Stimulated activated CD4-positive, alpha-beta T cell treated with anti-CD3 and anti-CD28 coated beads, Interleukin-1b, Interleukin-23, amount 100 ng/mL, for 48 hours (primary cell): ENCODE results near the gene MYO15B.

Source experiments
- DNase-seq: peaks from one replicate; pipeline ENCODE4 v3.0.0-alpha.2; 2020

Gene MYO15B

GRCh38 chr17:75641343-75641742, 53.7 kb downstream of the MYO15B start:
- DNase-seq, result no peak

DNA sequence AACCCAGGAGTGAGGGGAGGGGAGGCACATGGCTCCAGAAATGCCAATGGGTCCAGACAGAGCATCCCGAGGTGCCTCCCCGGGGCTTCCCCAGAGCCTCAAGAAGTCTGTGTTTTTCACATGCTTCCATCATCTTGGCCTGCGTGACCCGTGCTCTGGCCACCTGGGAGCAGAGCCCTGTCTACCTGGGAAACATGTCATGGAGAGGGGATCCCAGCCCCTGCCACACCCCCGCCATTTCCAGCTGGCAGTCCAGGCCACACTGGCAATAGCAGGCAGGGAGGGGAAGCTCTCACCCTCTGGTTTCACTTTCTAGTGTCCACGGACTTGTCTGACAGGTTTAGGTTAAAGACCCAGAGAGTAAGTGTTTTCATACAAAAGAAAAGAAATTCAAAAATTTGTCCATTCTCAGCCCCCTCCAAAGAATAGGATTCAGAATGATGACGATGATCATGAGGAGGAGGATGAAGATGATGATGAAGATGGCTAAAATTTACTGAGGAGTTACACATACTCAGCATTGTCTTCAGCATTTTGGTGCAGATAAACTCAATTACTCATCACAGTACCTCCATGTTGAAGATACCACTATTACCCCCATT, 54.7 kb downstream of the MYO15B start:
- DNase-seq, result no peak

GRCh38 chr17:75642784-75643642, 55.4 kb downstream of the MYO15B start:
- DNase-seq, result no peak

GRCh38 chr17:75643643-75644017, 56.0 kb downstream of the MYO15B start:
- no peak for DNase-seq

DNA sequence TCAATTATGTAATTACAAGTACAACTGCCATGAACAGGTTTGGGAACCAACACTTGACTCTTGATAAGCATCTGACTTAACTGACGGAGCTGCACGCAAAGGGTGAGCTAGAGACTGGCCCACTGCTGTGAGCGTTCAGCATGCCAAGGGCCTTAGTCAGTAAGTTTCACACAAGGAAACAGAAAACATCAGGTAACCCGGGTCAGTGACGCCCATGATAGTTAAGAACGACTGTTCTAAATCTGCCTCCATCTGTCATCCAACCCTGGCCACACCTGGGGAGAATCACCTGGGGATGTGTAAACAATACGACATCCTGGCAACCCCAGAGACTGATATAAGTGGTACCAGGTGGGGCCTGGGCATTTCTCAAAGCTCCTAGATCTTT, 57.9 kb downstream of the MYO15B start:
- DNase-seq, result no peak

GRCh38 chr17:75645889-75646637, 58.5 kb downstream of the MYO15B start:
- DNase-seq, result no peak

DNA sequence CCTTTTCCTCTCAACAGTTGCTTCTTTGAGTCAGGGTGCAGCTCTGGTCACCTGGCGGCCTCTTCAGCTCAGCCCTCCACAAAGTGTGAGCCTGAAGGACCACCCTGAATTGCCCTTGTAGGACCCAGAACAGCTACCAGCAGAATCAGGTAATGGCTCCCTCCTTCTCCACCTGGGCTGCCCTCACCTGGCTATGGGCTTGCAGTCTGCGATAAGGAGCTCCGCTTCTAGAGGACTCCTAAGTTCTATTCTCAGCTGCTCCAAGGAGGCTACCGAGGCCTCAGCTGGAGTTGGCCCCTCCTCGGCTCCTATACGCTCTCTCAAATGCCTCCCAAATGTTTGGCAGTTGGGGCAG, 59.0 kb downstream of the MYO15B start:
- DNase-seq, result no peak

GRCh38 chr17:75647061-75647460, 59.5 kb downstream of the MYO15B start:
- no peak for DNase-seq

GRCh38 chr17:75647921-75648320, 60.3 kb downstream of the MYO15B start:
- no peak for DNase-seq

GRCh38 chr17:75649687-75650086, 62.1 kb downstream of the MYO15B start:
- no peak for DNase-seq

GRCh38 chr17:75650874-75651273, 63.3 kb downstream of the MYO15B start:
- no peak for DNase-seq

DNA sequence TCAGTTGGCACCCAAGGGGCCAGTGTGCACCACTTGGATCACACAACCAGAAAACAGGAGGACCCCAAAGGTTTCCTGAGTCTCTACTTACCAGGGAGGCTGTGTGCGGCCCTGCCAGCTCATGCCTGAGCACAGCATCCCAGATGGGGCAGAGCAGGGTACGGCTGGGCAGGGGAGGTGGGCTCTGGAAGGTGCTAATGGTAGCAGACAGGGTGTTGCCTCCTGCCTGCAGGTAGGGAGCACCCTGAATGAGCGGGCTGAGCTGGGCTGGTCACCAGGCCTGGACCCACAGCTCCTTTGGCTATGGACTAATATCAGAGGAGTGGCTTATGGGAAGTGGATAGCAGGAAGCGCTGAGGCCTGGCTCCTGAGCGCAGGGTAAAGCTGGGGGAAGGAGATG, 64.7 kb downstream of the MYO15B start:
- no peak for DNase-seq

DNA sequence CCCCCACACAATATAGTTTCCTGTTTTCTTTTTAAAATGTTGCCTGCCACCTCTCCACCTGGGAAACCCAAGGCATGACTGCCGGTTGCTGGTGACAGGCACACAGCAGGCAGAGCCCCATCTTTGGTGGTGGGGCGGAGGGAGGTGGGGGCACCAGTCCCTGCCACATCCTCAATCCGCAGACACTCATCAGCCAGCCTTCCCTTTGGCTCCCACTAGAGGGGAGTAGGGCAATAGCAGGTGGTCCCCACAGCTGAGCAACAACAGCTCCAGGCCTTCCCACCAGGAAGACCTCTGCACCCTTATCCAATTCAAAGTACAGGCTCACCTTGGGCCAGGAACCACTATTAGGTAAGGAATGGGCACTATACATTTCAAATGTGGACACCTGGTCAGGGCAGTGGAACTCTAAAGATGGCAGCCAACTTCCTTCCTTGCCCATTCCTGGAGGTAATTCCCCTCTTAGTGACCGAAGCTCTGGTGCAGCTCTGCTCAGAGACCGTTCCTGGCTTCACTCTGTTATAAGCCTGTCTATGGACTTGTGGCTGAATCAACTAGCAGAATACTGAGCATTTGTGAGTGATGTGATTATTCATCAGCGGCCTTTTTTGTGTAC, 65.4 kb downstream of the MYO15B start:
- DNase-seq, result peak; percentile 27

DNA sequence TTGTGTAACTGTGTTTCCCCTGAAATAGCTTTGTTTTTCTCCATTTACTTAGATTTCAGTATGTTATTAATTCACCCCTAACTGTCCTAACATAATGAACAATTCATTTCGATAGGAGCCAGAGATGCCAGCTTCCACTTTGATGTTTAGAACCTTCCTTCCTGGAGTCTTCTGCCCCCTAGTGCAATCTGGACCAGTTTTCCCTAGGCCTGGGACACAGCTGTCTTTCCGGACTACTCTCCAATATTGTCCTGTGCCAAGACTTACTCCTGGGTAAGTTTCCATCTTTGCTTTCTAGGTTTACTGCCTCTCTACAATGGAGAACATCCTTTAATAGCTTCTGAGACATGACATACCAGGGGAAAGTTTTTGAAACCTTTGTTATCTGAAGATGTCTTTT, 66.6 kb downstream of the MYO15B start:
- no peak for DNase-seq

DNA sequence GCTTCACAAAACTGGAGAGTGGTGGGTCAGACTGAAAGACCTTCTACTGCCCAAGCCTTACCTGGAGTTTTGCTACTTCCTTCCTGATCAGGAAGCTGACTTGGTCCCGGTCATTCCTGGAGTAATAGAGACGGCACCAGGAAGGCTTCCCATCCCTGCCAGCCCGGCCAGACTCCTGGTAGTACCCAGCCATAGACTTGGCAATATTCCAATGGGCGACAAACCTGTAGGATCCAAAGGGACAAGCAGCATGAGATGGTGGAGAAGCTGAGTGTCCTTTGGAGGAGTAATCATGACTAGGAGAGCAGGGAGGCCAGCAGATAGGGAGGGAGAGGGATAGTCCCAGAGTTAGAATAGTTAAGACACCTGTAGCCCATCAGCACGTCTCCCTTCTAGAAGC, 70.6 kb downstream of the MYO15B start:
- DNase-seq, result no peak

DNA sequence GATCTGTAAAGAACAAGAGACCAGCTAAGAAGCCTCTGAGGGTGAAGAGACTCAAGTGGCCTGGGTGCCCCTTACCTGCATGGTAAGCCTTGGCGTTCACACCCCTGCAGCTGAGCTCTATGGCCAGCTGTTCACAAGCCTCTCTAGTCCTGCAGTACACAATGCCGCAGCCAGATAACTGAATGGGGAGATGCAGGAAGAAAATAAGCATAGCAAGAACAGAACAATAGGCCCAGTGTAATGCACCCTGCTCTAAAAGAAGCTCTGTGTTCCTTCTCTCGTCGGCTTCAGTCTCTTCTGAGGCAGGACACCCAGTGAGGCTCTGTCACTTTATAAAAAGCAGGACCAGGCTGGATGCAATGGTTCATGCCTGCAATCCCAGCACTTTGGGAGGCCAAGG, 73.9 kb downstream of the MYO15B start:
- no peak for DNase-seq

DNA sequence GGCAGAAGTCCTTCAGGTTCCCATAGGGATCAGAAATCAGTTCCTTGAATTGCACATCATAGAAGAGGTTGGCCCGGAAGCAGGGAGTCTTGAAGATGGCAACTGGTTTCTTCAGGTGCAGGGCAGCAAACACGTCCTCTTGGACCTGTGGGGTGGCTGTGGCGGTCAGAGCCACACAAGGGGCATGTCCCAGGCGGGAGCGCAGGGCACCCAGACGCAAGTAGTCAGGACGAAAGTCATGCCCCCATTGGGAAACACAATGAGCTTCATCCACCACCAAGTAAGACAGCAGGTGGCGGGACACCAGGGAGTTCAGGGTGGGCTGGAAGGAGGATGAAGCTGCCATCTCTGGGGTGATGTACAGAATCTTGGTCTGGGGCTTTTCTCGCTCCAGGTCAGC, 74.9 kb downstream of the MYO15B start:
- DNase-seq, result no peak

DNA sequence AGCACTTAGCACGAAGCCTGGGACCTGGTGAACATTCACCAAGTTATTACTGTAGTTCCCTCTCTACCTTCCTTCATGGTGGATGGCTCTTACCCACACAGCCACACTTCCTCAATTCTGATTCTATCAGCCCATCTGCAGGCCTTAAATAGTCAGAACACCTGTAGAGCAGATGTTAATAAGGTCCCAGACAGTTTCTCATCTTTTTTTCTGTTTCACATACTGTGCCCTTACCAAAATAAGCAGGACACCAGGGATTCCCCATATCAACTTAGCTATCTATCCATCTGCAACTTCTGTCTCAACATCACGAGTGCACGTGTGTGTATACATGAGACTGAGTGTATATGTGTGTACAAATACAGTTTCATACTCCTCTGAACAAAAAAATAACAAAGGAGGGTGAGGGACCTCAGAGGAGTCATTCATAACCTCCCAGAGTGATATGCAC, 76.5 kb downstream of the MYO15B start:
- DNase-seq, result no peak

- no peak for DNase-seq
These were observed 78.4 kb downstream of the MYO15B start for GRCh38 chr17:75665981-75666380.

GRCh38 chr17:75666959-75667790, 79.6 kb downstream of the MYO15B start, which contains the start of the genes RECQL5 and SAP30BP:
TSS of gene RECQL5 (minus strand) at chr17:75667154. CDS start at chr17:75666557, 597 bp downstream.
TSS of gene SAP30BP (plus strand) at chr17:75667338. CDS start at chr17:75667373, 35 bp downstream.
- DNase-seq, result peak; percentile 98

DNA sequence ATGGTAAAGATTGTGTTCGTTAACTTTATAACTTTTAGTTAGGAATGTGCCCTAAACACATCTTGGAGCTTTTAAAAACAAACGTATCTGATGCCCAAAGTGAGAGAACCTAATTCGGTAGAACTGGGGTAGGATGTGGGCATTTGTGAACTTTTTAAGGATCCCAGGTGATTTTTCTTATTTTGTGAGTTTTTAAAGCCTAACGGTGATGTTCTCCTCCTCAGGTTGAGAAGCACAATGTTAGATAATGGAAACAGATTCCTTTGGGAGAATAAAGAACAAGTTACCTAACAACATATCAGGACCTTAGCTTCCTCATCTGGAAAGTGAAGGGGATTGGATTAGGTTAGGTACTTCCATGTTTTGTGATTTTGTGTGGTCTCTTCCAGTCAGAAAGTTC, 80.2 kb downstream of the MYO15B start:
- DNase-seq, result no peak

- no peak for DNase-seq
These were observed 80.9 kb downstream of the MYO15B start for GRCh38 chr17:75668489-75668888.
